GM21786 (cell line): ENCODE results near the gene SCGB1C1.
A peak's percentile ranks its signal among the peaks of the same experiment; 100 is the strongest.
"Not testable (repeated sequence)": the region's sequence is repeated elsewhere in the genome, so short reads cannot be mapped to it uniquely, and the experiment has no call there.

Experiments
- ATAC-seq: cut with Tn5 transposase; IDR thresholded peaks from one replicate; pipeline ENCODE4 v1.9.1; 2021; ENCODE audit not compliant: unreplicated experiment

Gene SCGB1C1

GRCh38 chr11:192674-193128 is at the start of gene SCGB1C1:
TSS of gene SCGB1C1 (plus strand) at chr11:193078. CDS start at chr11:193100, 22 bp downstream.
- not testable (repeated sequence) for ATAC-seq

GRCh38 chr11:180242-180641 is 12.6 kb upstream of the SCGB1C1 start:
- not testable (repeated sequence) for ATAC-seq

- ATAC-seq, result not testable (repeated sequence)
Measured at GRCh38 chr11:189200-189783, 3.6 kb upstream of the SCGB1C1 start.

- peak; percentile 75 for ATAC-seq
Measured at GRCh38 chr11:189843-190311, 3.0 kb upstream of the SCGB1C1 start.

GRCh38 chr11:190546-190945 is 2.3 kb upstream of the SCGB1C1 start:
- ATAC-seq, result not testable (repeated sequence)

- not testable (repeated sequence) for ATAC-seq
Measured at GRCh38 chr11:191490-192478, 1.1 kb upstream of the SCGB1C1 start.

- not testable (repeated sequence) for ATAC-seq
Measured at GRCh38 chr11:193481-193880, 603 bp downstream of the SCGB1C1 start.

GRCh38 chr11:196786-197731 is 4.2 kb downstream of the SCGB1C1 start:
- ATAC-seq, result no peak

- ATAC-seq, result no peak
Measured at GRCh38 chr11:197741-198235, 4.9 kb downstream of the SCGB1C1 start.

GRCh38 chr11:198236-198806 is 5.4 kb downstream of the SCGB1C1 start:
- ATAC-seq, result no peak

- no peak for ATAC-seq
Measured at GRCh38 chr11:199004-199581, 6.2 kb downstream of the SCGB1C1 start.

GRCh38 chr11:199782-200181 is 6.9 kb downstream of the SCGB1C1 start:
- ATAC-seq, result no peak

GRCh38 chr11:200224-201003 is 7.5 kb downstream of the SCGB1C1 start:
- ATAC-seq, result no peak

GRCh38 chr11:201966-202365 is 9.1 kb downstream of the SCGB1C1 start:
- no peak for ATAC-seq

- no peak for ATAC-seq
Measured at GRCh38 chr11:202490-202889, 9.6 kb downstream of the SCGB1C1 start.

GRCh38 chr11:203056-203944 is 10.4 kb downstream of the SCGB1C1 start:
- no peak for ATAC-seq

- ATAC-seq, result no peak
Measured at GRCh38 chr11:203945-204586, 11.2 kb downstream of the SCGB1C1 start.
